ENCODE data around the gene STARD6. TPM values are rescaled to one million over a fixed set of nuclear protein-coding genes. Genes with fewer than 3 reads are reported as not detected.

The STARD6 gene
- total RNA-seq, 1 donor from 2014 or later: not detected

GRCh38 chr18:54360406-54360805 lies 2.7 kb upstream of the STARD6 start:
- Mint-ChIP-seq H3K27me3 (ENCODE audit: unreplicated experiment) (no peaks in the 10 kb centered on the region), H3K9me3 (ENCODE audit: unreplicated experiment) (no peaks in the 10 kb centered on the region), H3K36me3 (ENCODE audit: unreplicated experiment) (peaks cover 4% of the 10 kb centered on the region), H3K4me3 (ENCODE audit: unreplicated experiment) (no peak overlapping the region), H3K27ac (ENCODE audit: unreplicated experiment) (no peak overlapping the region), H3K4me1 (ENCODE audit: unreplicated experiment) (peaks cover 22% of the 10 kb centered on the region)
- no peak for TF ChIP-seq CTCF (IDR thresholded peaks at IDR 0.05)
- no peak for DNase-seq (ENCODE audit: extremely low spot score, unreplicated experiment)

GRCh38 chr18:54359233-54359632 lies 1.6 kb upstream of the STARD6 start:
- no peaks in the 10 kb centered on the region for H3K9me3 Mint-ChIP-seq (ENCODE audit: unreplicated experiment)
- no peak for TF ChIP-seq CTCF (IDR thresholded peaks at IDR 0.05)
- peak overlapping the region; percentile 98 for H3K27ac Mint-ChIP-seq (ENCODE audit: unreplicated experiment)
- H3K4me3 Mint-ChIP-seq (ENCODE audit: unreplicated experiment): peak overlapping the region; percentile 100
- H3K4me1 Mint-ChIP-seq (ENCODE audit: unreplicated experiment): peaks cover 22% of the 10 kb centered on the region
- no peak for DNase-seq (ENCODE audit: extremely low spot score, unreplicated experiment)
- H3K36me3 Mint-ChIP-seq (ENCODE audit: unreplicated experiment): peaks cover 4% of the 10 kb centered on the region
- no peaks in the 10 kb centered on the region for H3K27me3 Mint-ChIP-seq (ENCODE audit: unreplicated experiment)

GRCh38 chr18:54358495-54359040 lies 910 bp upstream of the STARD6 start:
- no peak for DNase-seq (ENCODE audit: extremely low spot score, unreplicated experiment)
- peaks cover 19% of the 10 kb centered on the region for H3K4me1 Mint-ChIP-seq (ENCODE audit: unreplicated experiment)
- H3K4me3 Mint-ChIP-seq (ENCODE audit: unreplicated experiment): peak overlapping the region; percentile 100
- no peak for TF ChIP-seq CTCF (IDR thresholded peaks at IDR 0.05)
- no peaks in the 10 kb centered on the region for H3K9me3 Mint-ChIP-seq (ENCODE audit: unreplicated experiment)
- no peaks in the 10 kb centered on the region for H3K27me3 Mint-ChIP-seq (ENCODE audit: unreplicated experiment)
- peak overlapping the region; percentile 98 for H3K27ac Mint-ChIP-seq (ENCODE audit: unreplicated experiment)
- H3K36me3 Mint-ChIP-seq (ENCODE audit: unreplicated experiment): peaks cover 4% of the 10 kb centered on the region

GRCh38 chr18:54357082-54357659 lies 487 bp downstream of the STARD6 start:
- peaks cover 17% of the 10 kb centered on the region for H3K4me1 Mint-ChIP-seq (ENCODE audit: unreplicated experiment)

More at GRCh38 chr18:54357082-54357659, 487 bp downstream of the STARD6 start:
- TF ChIP-seq CTCF (IDR thresholded peaks at IDR 0.05): no peak
- DNase-seq (ENCODE audit: extremely low spot score, unreplicated experiment): no peak
- Mint-ChIP-seq H3K9me3 (ENCODE audit: unreplicated experiment) (peaks cover 2% of the 10 kb centered on the region), H3K36me3 (ENCODE audit: unreplicated experiment) (no peaks in the 10 kb centered on the region), H3K27me3 (ENCODE audit: unreplicated experiment) (no peaks in the 10 kb centered on the region), H3K4me3 (ENCODE audit: unreplicated experiment) (peak overlapping the region; percentile 100), H3K27ac (ENCODE audit: unreplicated experiment) (peak overlapping the region; percentile 98)

Measured in osteocyte (in vitro differentiated cells).